ENCODE data around the gene EGLN1.
A peak's percentile ranks its signal among the peaks of the same experiment; 100 is the strongest.

Gene EGLN1

DNA sequence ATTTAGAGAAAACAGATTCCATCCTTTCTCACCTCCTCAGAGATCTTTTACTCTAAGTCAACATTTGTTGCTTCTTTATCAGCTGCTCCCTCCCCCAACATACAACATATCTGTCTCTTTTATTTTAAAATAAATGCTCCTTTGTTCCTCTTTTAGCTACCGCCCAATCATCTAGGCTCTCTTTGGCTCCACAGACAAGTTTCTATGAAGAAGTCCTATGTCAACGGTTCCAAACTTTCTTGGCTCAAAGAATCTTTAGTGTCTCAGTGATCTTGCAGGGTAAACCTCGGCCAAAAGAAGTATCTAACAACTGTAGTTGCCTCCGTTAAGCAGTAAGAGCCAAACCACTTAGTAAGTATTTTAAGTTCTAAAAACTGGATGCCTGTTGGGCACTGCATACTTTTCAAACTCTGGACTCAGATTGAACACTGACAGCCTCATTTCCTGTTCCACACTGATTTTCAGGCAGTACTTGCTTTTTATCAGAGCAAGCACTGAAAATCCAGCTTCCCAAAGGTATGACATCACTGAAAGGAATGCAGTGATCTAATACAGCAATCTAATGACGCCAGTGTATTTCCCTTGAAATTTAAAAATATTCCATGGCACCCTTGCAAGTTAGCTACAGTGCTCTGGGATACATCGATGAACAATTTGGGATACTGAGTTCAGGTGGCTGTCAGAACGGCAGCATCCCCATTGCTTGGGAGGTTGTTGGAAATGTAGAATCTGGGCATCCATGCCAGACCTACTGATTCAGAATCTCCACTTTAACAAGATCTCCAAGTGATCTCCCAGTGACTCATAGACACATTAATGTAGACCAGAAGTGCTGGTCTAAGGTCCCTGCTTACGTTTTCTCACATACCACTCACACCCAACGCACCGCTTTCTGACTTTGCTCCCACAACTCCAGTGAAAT lies 26.8 kb downstream of the EGLN1 start (continued):
- TF ChIP-seq PRDM10 (tag by site-specific recombination; IDR thresholded peaks at IDR 0.05), result peak; percentile 15; the same call in 1 of the 2 replicates
- TF ChIP-seq PRDM1 (tag by site-specific recombination; IDR thresholded peaks at IDR 0.05), result peak; percentile 92
- TF ChIP-seq ZNF423 (tag by site-specific recombination; IDR thresholded peaks at IDR 0.05), result no peak
- no peak for TF ChIP-seq SCRT1 (tag by site-specific recombination; IDR thresholded peaks at IDR 0.05; ENCODE audit: borderline replicate concordance)
- no peak; the same call in 1 of the 2 replicates for TF ChIP-seq ZNF146 (tag by site-specific recombination; IDR thresholded peaks at IDR 0.05)
- TF ChIP-seq, protein P1, sequence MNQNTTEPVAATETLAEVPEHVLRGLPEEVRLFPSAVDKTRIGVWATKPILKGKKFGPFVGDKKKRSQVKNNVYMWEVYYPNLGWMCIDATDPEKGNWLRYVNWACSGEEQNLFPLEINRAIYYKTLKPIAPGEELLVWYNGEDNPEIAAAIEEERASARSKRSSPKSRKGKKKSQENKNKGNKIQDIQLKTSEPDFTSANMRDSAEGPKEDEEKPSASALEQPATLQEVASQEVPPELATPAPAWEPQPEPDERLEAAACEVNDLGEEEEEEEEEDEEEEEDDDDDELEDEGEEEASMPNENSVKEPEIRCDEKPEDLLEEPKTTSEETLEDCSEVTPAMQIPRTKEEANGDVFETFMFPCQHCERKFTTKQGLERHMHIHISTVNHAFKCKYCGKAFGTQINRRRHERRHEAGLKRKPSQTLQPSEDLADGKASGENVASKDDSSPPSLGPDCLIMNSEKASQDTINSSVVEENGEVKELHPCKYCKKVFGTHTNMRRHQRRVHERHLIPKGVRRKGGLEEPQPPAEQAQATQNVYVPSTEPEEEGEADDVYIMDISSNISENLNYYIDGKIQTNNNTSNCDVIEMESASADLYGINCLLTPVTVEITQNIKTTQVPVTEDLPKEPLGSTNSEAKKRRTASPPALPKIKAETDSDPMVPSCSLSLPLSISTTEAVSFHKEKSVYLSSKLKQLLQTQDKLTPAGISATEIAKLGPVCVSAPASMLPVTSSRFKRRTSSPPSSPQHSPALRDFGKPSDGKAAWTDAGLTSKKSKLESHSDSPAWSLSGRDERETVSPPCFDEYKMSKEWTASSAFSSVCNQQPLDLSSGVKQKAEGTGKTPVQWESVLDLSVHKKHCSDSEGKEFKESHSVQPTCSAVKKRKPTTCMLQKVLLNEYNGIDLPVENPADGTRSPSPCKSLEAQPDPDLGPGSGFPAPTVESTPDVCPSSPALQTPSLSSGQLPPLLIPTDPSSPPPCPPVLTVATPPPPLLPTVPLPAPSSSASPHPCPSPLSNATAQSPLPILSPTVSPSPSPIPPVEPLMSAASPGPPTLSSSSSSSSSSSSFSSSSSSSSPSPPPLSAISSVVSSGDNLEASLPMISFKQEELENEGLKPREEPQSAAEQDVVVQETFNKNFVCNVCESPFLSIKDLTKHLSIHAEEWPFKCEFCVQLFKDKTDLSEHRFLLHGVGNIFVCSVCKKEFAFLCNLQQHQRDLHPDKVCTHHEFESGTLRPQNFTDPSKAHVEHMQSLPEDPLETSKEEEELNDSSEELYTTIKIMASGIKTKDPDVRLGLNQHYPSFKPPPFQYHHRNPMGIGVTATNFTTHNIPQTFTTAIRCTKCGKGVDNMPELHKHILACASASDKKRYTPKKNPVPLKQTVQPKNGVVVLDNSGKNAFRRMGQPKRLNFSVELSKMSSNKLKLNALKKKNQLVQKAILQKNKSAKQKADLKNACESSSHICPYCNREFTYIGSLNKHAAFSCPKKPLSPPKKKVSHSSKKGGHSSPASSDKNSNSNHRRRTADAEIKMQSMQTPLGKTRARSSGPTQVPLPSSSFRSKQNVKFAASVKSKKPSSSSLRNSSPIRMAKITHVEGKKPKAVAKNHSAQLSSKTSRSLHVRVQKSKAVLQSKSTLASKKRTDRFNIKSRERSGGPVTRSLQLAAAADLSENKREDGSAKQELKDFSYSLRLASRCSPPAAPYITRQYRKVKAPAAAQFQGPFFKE (tag by site-specific recombination; IDR thresholded peaks at IDR 0.05; ENCODE audit: borderline replicate concordance), result no peak
- TF ChIP-seq ZNF529 (tag by site-specific recombination; IDR thresholded peaks at IDR 0.05; ENCODE audit: insufficient replicate concordance), result no peak
- TF ChIP-seq ZNF488 (tag by site-specific recombination; IDR thresholded peaks at IDR 0.05), result no peak
- TF ChIP-seq ZBTB8A (tag by site-specific recombination; IDR thresholded peaks at IDR 0.05), result no peak
- no peak for TF ChIP-seq ZBTB49 (tag by site-specific recombination; IDR thresholded peaks at IDR 0.05; ENCODE audit: low read depth)
- TF ChIP-seq, protein P2, sequence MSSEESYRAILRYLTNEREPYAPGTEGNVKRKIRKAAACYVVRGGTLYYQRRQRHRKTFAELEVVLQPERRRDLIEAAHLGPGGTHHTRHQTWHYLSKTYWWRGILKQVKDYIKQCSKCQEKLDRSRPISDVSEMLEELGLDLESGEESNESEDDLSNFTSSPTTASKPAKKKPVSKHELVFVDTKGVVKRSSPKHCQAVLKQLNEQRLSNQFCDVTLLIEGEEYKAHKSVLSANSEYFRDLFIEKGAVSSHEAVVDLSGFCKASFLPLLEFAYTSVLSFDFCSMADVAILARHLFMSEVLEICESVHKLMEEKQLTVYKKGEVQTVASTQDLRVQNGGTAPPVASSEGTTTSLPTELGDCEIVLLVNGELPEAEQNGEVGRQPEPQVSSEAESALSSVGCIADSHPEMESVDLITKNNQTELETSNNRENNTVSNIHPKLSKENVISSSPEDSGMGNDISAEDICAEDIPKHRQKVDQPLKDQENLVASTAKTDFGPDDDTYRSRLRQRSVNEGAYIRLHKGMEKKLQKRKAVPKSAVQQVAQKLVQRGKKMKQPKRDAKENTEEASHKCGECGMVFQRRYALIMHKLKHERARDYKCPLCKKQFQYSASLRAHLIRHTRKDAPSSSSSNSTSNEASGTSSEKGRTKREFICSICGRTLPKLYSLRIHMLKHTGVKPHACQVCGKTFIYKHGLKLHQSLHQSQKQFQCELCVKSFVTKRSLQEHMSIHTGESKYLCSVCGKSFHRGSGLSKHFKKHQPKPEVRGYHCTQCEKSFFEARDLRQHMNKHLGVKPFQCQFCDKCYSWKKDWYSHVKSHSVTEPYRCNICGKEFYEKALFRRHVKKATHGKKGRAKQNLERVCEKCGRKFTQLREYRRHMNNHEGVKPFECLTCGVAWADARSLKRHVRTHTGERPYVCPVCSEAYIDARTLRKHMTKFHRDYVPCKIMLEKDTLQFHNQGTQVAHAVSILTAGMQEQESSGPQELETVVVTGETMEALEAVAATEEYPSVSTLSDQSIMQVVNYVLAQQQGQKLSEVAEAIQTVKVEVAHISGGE (tag by site-specific recombination; conservative IDR thresholded peaks at IDR 0.05; ENCODE audit: low read depth), result no peak
- peak; percentile 93 for TF ChIP-seq ZNF600 (tag by site-specific recombination; IDR thresholded peaks at IDR 0.05)
- no peak for TF ChIP-seq ZNF530 (tag by site-specific recombination; IDR thresholded peaks at IDR 0.05; ENCODE audit: low read depth)
- TF ChIP-seq, protein P3, sequence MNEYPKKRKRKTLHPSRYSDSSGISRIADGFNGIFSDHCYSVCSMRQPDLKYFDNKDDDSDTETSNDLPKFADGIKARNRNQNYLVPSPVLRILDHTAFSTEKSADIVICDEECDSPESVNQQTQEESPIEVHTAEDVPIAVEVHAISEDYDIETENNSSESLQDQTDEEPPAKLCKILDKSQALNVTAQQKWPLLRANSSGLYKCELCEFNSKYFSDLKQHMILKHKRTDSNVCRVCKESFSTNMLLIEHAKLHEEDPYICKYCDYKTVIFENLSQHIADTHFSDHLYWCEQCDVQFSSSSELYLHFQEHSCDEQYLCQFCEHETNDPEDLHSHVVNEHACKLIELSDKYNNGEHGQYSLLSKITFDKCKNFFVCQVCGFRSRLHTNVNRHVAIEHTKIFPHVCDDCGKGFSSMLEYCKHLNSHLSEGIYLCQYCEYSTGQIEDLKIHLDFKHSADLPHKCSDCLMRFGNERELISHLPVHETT (tag by site-specific recombination; IDR thresholded peaks at IDR 0.05), result peak; percentile 82
- no peak for TF ChIP-seq HOXC10 (CRISPR knock-in tag; IDR thresholded peaks at IDR 0.05)
- no peak for TF ChIP-seq ZNF623 (tag by site-specific recombination; IDR thresholded peaks at IDR 0.05)
- peak; percentile 95 for TF ChIP-seq ZFP69B (tag by site-specific recombination; IDR thresholded peaks at IDR 0.05)
- TF ChIP-seq TCF7L2 (IDR thresholded peaks at IDR 0.05; ENCODE audit: borderline replicate concordance, low read depth, low read length), result no peak
- TF ChIP-seq ZEB2 (tag by site-specific recombination; IDR thresholded peaks at IDR 0.05), result peak; percentile 98
- peak; percentile 70 for TF ChIP-seq ZNF324 (tag by site-specific recombination; IDR thresholded peaks at IDR 0.05)
